HG03159 (cell line): ENCODE results near the gene LRMDA.

Experiments
- ATAC-seq: cut with Tn5 transposase; IDR thresholded peaks from one replicate; pipeline ENCODE4 v1.9.1; 2021; ENCODE audit warnings: mild to moderate bottlenecking, moderate library complexity; ENCODE audit not compliant: unreplicated experiment

Gene LRMDA

GRCh38 chr10:76265441-76266113, 834.2 kb downstream of the LRMDA start:
- no peak for ATAC-seq

GRCh38 chr10:76268530-76268929, 837.1 kb downstream of the LRMDA start:
- ATAC-seq, result no peak

DNA sequence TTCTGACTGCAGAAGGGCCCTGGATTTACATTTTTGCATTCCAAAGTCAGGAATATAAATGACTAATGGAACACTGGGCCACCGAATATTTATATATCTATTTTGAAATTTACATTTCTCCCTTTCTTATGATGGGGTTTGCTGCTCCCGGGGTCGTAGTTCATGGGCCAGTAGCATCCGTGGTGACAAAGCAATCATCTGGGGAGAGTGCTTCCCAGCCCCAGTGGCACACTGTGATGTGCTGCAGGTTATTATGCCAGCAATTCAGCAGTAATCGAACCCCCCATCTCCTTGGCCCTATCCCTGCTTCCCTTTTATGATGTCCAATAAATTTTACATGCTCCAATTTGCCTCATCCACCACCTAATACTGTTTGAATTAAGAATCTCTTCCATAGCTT, 837.5 kb downstream of the LRMDA start:
- no peak for ATAC-seq

GRCh38 chr10:76270464-76270863, 839.0 kb downstream of the LRMDA start:
- ATAC-seq, result no peak

DNA sequence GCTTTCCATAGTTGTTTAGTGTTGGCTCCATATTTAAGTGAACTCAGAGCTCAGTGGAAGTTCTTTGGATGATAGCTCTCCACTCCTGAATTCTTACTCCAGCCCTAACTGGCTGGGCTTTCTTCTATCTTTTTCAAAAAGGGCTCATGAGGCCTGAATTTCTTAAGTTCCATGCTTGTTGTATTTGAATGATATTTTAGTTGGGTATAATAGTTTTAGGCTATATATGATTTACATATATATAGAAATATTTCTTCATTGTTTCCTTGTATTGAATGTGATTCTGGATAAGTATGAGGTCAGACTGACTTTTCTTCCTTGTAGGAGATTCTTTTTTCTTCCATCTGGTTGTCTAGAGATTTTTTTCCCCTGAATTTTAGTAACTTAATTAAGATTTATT, 843.5 kb downstream of the LRMDA start:
- no peak for ATAC-seq

DNA sequence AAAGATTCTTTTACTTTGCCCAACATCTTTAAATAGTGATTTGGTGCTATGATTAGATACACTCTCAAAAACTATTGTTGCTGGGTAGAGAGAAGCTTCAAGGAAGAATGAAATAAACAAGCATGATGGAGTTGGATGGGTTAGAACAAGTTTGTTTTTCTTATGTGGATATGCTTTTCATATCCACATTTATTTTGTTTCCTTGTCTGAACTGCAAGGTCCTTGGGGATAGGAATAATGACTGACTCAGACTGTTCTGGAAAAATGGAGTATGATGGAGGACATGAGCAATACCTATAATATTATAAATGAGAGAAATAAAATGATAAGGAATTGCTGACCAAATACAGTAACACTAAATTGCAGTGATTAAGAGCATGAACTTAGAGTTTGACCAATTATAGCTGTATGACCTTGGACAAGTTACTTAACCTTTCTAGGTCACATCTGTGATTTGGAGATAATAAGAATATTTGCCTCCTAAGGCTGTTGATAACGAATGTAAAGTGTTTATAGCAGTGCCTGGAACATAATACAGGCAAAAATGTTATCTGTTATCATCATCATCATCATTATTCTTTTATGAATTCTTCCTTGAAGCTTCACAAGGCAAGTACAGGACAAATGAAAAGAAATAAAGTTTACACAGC, 847.5 kb downstream of the LRMDA start:
- ATAC-seq, result no peak

GRCh38 chr10:76281659-76282058, 850.2 kb downstream of the LRMDA start:
- ATAC-seq, result no peak

- no peak for ATAC-seq
Observed at GRCh38 chr10:76282061-76283025, 850.9 kb downstream of the LRMDA start.

- no peak for ATAC-seq
Observed at GRCh38 chr10:76284351-76284750, 852.9 kb downstream of the LRMDA start.

DNA sequence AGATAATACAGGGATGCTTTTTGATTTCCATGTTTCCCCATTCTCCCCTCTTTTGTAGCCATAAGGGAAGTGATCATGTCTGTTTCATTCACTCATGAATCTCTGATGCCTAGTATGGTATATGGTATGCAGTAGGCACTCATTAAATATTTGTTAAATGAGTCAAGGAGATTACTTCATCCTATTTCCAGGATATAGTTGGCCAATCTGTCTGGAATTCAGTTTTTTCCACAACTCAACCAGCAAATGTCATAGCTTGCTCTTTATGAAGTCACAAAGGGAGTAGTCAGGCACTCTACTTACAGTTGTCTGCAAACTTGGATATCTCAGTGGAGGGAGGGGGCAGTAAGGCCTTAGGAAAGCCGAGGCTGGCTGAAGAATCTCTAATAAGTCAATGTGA, 853.6 kb downstream of the LRMDA start:
- no peak for ATAC-seq

- no peak for ATAC-seq
Observed at GRCh38 chr10:76285515-76285914, 854.1 kb downstream of the LRMDA start.

GRCh38 chr10:76286536-76286935, 855.1 kb downstream of the LRMDA start:
- no peak for ATAC-seq

DNA sequence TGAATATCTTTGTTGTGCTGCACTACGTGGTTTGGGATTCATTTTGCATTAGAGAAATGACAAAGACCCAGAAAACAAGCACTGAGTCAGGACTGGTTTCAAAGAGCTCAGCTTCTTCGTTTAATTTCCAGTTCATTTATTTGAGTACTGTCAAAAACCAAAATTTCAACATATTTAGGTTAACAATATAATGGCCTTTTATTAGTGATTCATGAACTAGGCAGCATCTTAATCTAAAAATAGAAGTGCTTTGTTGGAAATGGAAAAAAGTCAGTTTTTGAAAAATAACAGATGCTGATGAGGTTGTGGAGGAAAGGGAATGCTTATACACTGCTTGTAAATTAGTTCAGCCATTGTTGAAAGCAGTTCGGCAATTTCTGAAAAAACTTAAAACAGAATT, 856.4 kb downstream of the LRMDA start:
- ATAC-seq, result no peak

DNA sequence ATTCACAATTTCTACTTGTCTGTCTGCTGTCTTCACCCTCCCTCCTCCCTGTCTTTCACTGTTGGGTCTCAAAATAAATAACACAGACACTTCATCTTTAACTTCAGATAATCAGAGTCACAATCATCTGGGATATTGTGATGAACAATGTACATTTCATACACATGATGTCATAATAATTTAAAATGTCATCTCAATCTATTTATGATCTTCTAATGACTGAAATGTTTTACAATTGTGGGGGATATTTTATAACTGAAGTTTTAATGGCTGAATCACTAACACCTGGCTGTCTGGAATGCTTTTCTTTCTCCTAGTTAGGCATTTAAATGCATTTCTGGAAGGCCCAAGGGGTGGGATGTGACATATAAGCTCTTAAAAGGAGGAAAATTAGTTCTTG, 859.8 kb downstream of the LRMDA start:
- no peak for ATAC-seq

- no peak for ATAC-seq
Observed at GRCh38 chr10:76291885-76292284, 860.5 kb downstream of the LRMDA start.

- no peak for ATAC-seq
Observed at GRCh38 chr10:76296957-76297356, 865.5 kb downstream of the LRMDA start.

GRCh38 chr10:76297358-76297757, 865.9 kb downstream of the LRMDA start:
- no peak for ATAC-seq

DNA sequence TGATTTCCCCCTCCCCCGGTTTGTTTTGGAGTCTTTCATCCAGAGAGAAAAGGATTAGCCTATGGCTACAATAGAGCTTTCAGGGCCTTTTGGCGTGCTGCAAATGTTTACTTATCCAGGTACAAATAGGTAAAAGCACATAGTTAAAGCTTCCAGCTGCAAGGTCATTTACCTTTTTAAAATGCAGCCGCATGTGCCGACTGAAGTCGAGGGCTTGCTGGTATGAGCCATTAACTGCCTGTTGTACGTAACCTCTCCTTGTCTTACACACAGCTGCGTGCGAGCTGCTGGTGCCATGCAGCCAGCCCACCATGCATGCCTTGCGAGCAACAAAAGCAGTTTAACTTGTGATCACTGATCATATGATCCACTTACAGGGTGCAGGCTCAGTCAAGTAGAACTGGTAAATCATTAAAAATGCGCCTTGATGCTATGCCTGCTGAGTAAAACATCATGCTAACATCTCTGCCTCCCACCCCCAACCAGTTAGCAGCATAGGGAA, 866.4 kb downstream of the LRMDA start:
- no peak for ATAC-seq

DNA sequence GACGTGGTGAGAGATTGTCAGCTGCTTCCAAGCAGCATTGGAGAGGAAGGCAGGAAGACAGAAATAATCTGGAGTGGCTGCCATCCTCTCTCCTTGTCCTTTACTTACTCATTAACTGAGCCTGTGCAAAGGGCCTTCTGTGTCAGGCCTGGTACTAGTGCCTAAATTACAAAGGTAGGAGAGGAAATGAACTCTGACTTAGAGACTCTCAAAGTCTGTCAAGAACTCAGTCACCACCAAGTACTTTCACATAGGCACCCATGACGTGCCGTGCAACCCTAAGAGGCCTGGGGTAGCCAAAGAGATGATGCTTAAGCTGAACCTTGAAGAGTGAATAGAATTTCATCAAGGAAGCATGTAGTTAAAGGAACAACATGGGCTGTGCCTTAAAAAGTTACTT, 866.9 kb downstream of the LRMDA start:
- no peak for ATAC-seq

DNA sequence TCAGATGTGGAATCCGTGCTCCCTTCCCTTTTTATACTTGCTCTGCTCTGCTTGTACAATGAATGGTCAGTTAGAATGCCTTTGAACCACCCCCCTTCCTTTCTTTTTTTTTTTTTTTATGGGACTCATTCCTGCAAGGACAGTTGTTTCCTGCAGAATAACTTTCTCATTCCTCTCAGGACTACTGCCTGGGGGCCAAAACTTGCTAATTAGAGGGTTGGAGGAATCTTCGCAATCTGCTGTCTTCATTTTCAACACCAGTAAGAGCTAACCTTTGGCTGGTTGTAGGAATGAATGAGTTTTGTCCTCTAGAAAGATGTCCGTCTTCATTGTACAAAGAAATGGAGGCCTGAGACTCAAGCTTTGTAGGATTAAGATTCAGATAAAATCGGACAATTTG, 868.1 kb downstream of the LRMDA start:
- ATAC-seq, result no peak

DNA sequence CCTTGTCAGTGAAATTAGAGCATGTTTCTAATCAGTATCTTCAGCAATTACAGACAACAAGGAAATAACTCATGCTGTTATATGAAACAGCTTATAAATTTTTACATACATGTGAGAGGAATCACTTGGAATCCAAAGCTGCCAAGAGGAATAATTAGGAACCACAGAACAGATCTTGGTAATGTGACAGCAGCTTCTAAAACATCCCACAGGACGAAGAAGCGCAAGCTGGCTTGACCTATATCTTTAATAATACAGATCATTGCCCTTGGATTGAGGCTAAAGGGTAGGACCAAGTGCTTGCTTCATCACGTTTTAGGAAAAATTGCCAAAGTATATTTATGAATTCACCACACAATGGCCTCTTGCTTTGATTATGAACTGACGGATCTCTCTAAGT, 869.8 kb downstream of the LRMDA start:
- no peak for ATAC-seq

GRCh38 chr10:76301950-76302349, 870.5 kb downstream of the LRMDA start:
- no peak for ATAC-seq
